SKM-1 treated with dmso at 0.1 percent for 144 hours (cell line): ENCODE results near the gene FIBCD1.

Experiments used
- DNase-seq: peaks from one replicate; lab custom pipeline; 2025; ENCODE audit not compliant: unreplicated experiment; lab: John Stamatoyannopoulos, UW

Gene FIBCD1

DNA sequence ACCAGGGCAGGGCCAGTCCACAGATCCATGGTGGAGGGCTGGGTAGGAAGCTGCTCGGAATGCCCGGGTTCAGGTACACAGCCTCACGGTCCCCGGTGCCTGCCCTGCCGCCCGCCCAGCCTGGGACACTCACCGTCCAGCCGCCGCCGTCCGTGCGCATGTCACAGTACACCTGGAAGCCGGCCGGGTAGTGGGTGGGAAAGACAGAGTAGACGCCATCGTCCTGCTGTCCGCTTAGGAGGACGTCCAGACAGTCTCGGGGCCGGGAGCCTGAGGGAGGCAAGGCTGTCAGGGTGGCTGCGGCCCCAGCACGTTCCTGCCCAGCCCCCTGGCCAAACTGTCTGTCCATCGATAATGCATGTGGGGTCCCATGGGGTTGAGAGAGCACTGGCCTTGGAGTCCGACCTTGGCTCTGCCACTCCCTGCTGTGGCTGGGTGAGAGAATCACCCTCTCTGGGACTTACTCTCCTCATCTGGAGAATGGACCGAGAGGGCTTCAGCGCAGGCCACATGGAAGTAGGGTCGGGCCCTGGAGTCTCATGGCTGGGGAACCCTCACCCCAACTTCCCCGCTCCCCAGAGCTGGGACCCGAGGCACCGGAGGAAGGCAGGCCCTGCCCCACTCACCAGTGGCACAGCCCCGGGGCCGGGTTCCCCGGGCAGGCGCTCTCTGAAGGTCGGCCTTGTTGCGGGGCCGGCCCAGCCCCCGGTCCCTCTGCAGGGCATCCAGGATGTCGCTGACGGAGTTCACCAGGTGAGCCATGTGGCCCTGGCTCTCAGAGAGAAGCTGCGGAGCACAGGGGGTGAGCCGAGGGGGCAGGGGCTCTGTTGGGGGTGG lies 15.2 kb downstream of the FIBCD1 start:
- no peak for DNase-seq

DNA sequence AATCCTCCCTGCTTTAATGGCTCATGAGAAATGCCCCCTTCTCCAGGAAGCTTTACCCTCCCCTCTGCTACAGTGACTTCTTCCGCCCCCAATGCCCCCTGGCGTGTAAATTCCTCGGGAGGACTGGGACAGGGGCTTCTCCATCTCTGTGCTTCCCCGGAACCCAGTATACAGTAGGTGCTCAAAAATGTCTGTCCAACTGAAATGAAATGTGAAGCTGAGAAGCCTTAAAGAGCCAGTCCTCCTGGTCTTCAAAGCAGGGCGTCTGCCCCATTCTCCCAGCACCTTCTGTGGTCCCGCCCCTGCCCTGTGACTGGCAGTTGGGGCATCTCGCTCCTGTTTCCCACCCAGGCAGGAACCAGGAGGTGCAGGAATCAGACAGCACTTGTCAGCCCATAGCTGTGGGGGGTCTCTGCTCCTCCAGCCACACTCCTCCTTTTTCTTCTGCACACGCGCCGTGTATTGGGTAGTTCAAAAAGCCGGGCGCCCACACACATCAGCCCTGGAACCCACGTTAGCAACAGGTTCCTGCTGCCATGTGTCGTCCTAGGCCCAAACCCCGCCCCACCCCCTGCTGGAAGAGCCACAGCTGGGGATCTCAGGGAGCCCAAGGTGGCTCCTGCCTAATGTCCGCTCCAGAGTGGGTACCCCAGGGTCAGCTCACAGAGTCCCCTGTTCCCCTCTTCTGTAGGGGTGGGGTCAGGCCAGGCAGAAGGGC lies 16.0 kb downstream of the FIBCD1 start:
- DNase-seq: no peak

DNA sequence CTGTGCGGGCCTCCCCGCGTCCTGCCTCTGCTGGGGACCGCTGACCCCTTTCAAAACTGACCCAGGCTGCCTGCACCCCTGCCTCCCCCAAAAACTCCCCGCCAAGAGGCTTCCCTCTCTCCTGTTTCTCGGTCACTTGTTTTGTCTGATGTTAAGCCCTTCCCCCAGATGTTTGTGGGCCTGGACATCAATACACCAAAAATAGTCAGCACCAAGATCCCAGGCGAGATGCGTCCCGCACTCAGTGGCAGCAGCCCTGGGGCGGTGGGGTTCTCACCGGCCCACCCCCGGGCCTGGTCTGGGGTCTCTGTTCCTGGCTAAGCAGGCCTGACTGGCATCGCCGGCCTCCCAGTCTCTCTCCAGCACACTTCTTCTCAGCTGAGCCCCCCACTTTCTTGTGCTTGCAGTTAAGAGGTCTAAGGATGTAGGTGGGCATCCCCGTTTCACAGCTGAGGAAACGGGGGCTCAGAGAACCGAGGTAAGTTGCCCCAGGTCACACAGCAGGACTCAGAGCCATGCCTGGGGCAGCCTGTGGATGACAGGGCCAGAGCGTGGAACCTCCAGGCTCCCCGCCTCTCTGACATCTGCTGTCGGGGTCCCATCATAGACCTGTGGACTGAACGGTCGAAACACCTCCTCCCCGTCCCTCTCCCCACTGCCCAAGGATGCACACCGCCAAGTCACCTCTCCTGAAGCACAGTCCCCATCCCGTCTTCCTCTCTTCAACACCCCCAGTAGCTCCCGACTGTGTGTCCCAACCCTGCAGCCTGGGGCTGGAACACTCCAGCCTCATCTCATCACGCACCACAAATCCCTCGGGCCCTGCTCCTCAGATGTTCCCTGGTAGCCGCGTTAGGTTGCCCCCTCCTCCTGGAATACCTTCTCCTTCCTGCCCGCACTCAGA lies 16.8 kb downstream of the FIBCD1 start:
- DNase-seq: no peak

DNA sequence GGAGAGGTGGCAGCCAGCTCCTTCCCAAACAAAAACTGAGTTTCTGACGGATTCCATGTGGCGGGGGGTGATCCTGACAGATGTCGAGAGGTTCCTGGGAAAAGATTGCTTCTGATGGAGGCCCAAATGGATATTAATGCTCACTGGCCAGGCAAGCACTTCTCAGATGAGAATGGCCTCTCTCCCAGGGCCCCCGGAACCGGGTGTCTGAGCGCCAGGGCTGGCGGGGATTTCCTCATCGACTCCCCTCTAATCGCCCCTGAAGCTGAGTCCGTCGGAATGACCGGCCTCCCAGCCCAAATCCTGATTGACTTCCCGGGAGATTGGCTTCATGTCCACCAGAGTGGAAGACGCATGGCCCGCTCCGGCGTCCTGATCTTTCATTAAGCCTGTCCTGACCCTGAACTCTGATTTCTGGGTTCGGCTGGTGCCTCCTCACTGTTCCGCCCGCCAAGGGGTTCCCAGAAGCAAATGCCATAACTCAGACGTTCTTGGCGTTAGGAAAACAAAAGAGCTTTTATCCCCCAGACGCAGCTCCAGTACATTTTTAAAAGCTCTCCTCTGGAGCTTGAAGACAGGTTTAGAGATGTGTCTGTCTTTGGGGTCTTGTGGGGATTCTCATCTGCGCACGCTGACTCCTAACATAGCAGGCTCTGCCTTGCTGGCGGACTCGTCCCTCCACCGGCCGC lies 17.6 kb downstream of the FIBCD1 start:
- DNase-seq: no peak

DNA sequence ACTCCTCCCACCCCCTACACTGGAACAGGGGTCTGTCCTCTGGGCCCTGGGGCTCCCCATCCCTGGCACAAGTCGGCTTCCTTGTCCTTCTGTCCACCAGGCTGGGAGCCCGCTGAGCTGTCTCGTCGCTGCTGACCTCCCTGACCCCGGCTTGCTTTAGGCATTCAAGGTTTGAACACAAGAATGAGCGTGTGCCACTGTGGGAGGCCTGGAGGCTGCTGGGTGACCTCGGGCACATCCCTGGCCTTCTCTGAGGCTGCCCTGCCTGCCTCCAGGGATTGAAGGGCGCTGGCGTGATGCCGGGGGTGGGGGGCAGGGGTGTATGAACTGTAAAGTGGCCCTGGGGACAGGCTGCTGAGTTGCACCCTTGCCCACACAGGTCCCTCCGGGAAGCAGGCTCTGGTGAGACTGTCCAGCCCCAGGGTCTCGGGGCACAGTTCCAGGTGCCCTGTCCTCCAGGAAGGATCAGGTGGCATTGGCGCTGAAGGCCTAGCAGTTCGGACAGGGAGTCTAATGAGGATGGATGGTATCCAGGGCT lies 18.2 kb downstream of the FIBCD1 start:
- DNase-seq: no peak

DNA sequence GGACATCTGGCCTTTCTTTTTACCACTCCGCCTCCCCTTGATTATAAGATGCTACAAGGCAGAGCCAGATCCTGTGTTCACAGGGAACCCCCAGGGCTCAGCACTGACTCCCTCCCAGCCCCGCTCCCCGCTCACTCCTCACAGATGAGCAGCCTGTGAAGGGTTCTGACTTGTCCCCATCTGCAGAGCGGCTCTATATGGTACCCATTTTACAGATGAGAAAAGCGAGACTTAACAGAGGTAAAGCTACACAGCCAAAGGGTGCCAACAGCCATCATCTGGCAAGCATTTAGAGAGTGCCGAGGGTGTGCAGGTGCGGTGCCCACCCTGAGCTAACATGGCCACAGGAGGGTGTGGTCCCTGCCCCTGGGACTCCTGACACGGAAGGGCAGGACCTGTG lies 18.8 kb downstream of the FIBCD1 start:
- no peak for DNase-seq

DNA sequence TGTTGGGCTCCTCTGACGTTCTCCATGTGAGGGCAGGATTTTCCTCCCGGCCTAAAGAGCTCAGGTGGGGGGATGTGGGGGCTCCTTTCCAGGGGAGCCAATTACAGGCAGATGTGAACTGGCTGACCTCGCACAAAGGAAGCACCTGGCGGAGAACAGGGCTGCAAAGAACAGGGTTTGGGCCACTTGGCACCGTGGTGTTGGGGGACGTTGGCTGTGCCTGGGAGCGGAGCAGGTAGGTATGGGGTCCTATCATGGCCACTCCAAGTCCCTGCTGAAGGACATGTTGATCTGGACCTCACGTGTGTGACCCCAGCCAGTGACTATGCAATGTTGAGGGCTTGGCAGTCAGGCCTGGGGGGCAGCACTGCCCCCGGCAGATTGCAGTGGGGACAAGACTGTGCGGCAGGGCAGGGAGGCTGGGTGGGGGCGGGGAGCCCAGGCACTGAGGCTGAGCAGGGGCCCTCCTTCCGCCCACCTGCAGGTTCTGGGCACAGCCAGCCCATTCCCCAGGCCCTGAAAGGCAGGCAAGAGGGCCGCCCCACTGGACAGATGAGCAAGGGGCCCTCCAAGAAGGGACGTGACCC lies 19.4 kb downstream of the FIBCD1 start:
- no peak for DNase-seq

DNA sequence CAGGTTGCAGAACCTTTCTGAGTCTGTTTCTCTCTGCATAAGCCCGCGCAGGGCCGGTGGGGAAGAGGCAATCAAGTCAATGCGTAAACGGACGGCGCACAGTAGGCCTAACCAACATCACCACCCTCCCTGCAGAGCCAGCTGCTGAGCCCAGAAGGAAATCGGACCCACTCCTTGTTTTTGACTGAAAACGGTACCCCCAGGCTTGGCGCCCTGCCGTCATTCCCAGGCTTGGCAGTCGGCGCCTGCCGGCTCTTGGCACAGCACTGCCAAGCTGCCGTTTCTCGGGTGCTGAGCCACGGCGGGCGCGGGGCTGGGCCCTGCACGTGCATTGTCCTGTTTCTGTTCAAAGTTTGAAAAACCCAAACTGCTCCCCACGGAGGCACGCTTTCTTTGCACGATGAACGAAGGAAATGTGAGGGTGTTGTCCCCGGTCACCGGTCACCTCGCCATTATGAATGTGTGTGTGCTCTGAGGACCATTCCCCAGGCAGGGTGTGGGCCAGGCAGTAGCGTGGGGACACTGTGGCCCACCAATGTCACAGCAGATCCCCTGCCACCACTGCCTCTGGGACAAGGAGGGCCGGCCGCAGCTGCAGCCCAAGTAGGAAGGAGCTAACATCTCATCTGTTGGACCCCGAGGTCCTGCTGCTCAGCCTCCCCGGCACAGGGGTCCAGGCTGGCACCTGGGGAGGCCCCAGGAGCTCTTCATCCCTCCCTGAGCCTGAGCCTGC lies 20.1 kb downstream of the FIBCD1 start:
- DNase-seq: no peak

DNA sequence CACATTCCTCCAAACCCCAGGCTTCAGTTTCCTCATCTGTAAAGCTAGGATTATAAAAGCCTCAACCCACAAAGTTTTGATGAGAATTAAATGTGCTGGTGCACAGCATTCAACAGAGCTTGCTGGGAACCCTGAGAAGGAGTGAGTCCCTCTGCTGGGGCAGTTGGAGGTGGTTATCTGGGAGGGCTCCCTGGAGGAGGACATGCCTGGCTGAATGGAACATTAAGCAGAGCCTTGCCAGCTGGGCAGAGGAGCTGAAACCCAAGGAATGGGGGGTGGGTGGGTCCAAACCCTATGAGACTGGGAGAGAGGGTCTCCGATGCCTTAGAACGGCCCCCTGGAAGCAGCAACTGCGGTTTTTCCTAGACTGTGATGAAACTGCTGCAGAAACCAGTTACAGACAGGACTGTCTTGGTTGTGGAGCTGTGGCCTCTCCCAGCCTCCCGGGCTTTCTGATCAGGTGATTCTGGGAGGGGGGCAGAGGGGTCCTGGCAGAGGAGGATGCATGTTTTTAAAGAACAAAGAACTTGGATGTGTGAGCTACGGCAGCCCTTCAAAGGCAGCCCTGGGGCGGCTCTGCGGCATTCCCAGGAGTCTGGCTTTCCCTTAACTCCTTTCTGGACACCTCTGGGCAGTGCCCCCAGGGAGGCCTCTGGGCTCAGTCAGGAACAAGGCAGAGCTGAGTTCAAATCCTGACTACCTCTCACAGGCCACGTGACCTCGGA lies 20.8 kb downstream of the FIBCD1 start:
- no peak for DNase-seq

DNA sequence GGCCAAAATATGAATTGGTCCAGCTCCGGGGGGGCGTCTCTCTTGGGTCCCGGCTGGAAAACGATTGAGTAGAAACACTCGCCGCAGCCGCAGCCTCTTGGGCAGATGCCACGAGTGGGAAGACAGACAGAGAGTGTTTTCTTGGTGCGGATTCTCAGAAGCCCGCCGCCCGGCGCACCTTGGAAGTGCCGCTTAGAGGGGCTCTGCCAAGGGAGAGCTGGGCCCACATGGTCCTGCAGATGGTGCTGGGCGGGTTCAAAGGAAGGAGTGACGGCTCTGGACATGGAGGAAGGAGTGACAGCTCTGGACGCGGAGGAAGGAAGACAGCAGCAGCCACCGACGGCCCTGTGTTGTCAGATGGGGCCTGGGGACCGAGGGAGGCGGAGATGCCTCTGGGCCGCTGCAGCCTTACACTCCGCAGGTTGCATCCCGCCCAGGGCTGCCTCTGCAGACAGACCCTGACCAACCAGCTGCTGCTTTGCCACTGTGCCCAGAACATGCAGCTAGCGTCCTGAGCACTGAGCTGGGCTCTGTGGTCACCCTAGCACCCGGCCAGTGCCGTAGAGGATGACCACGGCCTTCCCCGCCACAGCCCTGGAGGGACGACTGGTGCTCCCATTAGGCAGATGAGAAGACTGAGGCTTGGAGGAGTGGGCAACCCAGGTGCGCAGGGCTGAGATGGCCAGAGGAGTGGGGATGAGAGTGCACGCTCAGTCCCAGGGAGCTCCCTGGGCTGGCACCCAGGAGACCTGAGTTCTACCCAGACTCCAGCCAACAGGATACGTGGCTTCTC lies 21.7 kb downstream of the FIBCD1 start:
- no peak for DNase-seq

DNA sequence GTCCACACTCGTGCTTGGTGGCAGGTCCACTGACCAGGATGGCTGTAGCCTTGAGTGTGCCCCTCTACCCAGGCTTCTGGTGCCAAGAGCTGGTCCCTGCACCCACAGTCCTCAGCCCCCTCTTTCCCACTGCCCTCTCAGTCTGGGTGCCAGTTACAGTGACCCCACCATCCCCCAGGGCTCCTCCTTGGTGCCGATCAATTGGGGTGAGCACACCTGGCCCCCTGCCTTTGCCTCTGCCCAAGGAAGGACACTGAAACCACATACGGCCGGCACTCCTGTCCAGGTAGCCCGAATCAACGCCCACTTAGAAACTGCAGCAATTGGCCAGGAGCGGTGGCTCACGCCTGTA lies 24.0 kb downstream of the FIBCD1 start:
- DNase-seq: no peak

DNA sequence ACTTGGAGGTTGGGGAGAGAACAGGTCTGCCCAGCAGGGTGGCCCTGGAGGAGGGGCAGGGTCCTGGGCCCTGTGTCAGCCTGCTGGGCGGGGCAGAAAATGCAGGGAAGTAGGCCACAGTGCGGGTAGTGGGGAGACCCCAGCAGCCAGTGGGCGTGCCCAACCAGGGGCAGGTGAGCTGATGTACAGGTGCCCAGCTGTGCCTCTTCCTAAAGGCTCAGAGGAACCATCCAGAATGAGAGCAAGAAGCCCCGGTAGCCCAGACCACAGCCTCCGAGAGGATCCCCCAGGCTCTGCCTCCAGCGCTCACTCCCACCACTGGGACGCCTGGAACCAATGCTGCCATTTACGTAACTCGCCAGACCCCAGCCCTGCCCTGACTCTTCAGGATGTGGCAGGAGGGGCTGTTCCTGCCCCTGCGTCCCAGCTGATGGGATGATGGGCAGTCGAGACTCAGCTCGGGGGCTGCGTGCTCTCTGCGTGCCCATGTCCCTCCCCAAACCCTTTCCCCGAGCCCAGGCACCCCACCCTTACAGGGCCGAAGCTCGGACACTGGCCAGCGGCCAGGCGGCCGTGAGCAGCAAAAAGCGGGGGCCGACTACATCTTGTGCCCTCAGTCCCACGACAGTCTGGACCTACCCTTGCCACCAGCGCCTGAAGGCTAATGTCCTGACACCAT lies 24.5 kb downstream of the FIBCD1 start:
- DNase-seq: no peak

DNA sequence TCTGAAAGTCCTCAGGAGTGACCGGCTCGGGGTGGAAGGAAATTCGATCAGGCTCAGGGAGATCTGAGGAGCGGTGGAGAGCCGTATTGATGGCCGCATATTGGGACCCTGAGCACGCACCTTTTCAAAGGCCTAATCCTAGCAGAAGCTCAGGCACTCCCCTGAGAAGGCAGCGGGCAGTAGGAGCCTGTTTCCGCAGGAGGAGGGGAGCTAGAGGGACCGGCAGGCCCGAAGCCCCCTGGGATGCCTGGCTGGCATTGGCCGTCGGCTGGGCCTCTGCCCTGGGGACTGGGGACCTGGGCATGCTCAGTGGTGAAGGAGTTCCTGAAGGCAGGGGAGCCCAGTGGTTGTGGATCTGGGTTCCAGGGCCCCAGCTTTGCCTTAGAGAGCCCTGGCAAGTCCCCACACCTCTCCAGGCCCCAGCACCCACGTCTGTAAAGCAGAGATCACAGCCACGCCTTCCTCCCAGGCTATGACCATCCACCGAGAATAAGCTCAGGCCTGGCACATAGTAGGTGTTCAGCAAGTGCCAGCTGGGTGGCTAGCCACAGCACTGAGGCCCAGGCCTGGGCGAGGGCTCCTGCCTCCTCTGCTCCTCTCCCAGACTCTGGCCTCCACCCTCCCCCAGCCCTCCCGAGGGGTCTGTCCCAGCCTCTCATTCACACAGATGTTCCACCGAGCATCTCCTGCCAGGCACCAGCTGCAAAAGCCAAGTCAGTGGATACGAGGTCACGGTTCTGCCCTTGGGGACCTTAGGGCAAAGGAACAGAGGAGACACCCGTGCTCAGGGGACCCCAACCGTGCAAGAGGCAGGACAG lies 25.2 kb downstream of the FIBCD1 start:
- no peak for DNase-seq

DNA sequence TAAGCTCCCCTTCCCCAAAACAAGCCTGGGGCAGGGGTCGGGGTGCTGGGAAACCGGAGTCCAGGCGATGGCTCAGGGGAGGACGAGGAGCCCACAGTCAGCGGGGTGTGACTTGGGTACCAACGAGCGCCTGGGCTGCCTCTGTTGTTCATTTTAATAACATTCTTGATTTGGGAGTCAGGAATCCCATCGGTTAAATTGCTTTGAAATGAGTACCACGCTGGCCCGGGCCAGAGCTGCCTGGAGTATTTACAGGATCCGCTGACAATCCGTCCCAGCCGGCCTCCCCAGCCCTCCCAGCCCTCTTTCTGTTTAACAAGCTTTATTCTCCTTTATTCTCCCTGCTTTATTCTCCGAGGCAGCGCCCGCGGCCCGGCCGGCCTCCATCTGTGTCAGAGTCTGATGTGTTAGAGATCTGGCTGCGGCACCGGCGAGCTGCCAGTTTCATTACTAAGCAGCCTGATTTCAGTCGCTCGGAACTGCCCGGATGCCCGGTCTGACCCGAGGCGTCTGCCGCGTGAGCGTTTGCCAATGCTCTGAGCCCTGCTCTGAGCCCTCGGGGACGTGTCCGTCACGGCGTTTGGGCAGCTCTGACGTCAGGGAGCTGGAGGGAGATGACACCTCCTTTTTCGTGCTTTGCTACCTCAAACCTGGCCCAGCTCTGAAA lies 26.0 kb downstream of the FIBCD1 start:
- DNase-seq: no peak

DNA sequence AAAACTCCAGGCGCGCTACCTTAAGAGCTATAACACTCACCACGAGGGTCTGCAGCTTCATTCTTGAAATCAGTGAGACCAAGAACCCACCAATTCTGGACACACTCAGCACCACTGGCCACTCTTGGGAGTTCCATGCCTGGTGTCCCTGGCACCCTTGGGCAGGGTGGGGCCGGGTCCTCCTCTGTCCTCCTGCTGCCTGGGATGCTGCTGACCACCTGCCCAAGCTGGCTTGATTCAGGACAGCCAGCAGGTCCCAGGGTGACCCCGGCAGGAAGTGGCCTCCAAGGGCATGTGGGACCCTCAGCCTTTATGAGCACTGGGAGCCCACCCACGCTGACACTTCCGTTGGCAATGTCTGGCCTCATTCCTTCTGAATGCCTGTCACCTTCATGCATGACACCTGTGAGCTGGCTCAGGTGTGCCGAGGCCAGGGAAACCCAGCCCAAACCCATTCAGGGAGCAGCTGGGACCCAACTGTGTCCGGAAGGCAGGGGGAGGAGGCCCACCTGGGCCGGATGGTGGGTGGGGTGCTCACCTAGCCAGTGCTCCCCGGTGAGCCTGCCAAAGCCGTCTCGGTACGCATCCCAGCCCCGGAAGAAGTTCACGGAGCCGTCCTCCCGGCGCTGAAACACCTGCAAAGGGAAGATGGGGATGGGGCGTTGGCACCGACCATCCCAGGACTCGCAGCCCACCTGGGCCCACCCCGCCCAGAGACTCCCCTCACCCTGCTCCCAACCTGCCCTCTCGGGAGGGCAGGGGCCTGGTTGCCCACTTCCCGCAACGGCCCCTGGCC lies 27.6 kb downstream of the FIBCD1 start:
- DNase-seq: no peak
